Measurements from ENCODE around the gene SIRT4. TPM values are rescaled to one million over a fixed set of nuclear protein-coding genes. Genes with fewer than 3 reads are reported as not detected.
"Not testable (repeated sequence)": the region's sequence is repeated elsewhere in the genome, so short reads cannot be mapped to it uniquely, and the experiment has no call there.

The SIRT4 gene, protein sequence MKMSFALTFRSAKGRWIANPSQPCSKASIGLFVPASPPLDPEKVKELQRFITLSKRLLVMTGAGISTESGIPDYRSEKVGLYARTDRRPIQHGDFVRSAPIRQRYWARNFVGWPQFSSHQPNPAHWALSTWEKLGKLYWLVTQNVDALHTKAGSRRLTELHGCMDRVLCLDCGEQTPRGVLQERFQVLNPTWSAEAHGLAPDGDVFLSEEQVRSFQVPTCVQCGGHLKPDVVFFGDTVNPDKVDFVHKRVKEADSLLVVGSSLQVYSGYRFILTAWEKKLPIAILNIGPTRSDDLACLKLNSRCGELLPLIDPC
- 1 to 10 TPM; 2.3 to 2.7 TPM for total RNA-seq
- 2.8 TPM for polyA plus RNA-seq (2013, experiment 1 of 2)
- 4.0 TPM for polyA plus RNA-seq (2013, experiment 2 of 2)
- long read RNA-seq, experiment 1, result 0 reads
- long read RNA-seq, experiment 2, result 0 reads
- long read RNA-seq, experiment 3, partial matches to known transcripts, result 1 of 3 reads
- long read RNA-seq, experiment 3, other reads (novel, unspliced or antisense), result 0 of 3 reads
- long read RNA-seq, experiment 4, partial matches to known transcripts, result 2 of 4 reads
- long read RNA-seq, experiment 4, other reads (novel, unspliced or antisense), result 0 of 4 reads

DNA sequence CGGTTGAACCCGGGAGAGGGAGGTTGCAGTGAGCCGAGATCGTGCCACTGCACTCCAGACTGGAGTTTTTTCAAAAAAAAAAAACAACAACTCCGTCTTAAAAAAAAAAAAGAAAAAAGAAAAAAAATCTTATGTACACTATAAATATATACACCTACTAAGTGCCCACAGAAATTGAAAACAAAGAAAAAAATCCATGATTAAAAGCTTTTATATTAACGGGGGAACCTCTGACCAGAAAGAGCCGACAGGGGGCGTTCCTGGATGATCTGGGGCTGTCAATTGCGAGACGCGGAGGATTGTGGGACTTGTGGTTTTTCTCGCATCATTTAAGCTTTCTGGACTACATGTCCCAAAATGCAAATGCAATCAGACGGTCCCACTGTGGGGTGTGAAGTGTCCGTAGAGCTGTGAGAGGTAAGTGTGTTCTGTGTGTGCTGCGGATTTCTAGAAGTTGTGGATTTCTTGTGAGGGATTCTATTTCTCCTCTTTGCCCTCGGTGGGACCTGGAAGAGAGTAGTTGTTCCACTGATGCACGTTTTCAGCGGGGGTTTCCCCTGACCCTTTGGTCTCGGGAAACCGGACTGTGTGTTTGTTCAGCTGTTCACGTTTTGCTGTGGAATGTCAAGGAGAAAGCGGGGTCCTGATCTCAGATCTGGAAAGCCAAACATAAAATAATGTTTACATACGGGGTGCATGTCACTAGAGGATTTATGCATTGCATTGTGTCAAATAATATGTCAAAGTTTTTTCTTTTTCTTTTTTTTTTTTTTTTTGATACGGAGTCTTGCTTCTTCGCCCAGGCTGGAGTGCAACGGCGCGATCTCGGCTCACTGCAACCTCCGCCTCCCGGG lies at the start of gene SIRT4:
Gene SIRT4, plus strand, starts transcription at position 360 of the 854 bp plus-strand sequence. CDS start 1,241 bp downstream, outside the sequence.
- Mint-ChIP-seq H3K9me3 (no peaks in the 10 kb centered on the region), H3K4me1 (peaks cover 3% of the 10 kb centered on the region), H3K27me3 (ENCODE audit: insufficient read depth) (peaks cover 4% of the 10 kb centered on the region), H3K36me3 (ENCODE audit: low read depth) (no peaks in the 10 kb centered on the region), H3K4me3 (peak within 1 kb of the TSS; percentile 83), H3K27ac (peak within 1 kb of the TSS; percentile 95)
- Histone ChIP-seq H3K9ac (ENCODE audit: extremely low read depth, low read length, poor library complexity, severe bottlenecking) (peak within 1 kb of the TSS; percentile 71), H3K4me3 (ENCODE audit: low read length) (peak within 1 kb of the TSS; percentile 86), H3K9me3 (ENCODE audit: control insufficient read depth, low read length) (no peaks in the 10 kb centered on the region), H3K36me3 (ENCODE audit: control insufficient read depth, insufficient read depth, low read length) (no peaks in the 10 kb centered on the region), H3K27ac (ENCODE audit: low read depth, low read length) (no peak within 1 kb of the TSS), H3K27me3 (ENCODE audit: control insufficient read depth, insufficient read depth, low read length, poor library complexity, severe bottlenecking) (no peaks in the 10 kb centered on the region), H3K4me1 (ENCODE audit: control insufficient read depth, insufficient read depth, low read length) (no peaks in the 10 kb centered on the region)
- WGBS, 2 experiments (ENCODE audit: insufficient coverage in 1 of 2, insufficient read length in 1 of 2), result 2 to 18% methylated on average over 10 to 30 of the region's 31 CpGs
- peak; percentile 97 for DNase-seq
- TF ChIP-seq, protein P1, sequence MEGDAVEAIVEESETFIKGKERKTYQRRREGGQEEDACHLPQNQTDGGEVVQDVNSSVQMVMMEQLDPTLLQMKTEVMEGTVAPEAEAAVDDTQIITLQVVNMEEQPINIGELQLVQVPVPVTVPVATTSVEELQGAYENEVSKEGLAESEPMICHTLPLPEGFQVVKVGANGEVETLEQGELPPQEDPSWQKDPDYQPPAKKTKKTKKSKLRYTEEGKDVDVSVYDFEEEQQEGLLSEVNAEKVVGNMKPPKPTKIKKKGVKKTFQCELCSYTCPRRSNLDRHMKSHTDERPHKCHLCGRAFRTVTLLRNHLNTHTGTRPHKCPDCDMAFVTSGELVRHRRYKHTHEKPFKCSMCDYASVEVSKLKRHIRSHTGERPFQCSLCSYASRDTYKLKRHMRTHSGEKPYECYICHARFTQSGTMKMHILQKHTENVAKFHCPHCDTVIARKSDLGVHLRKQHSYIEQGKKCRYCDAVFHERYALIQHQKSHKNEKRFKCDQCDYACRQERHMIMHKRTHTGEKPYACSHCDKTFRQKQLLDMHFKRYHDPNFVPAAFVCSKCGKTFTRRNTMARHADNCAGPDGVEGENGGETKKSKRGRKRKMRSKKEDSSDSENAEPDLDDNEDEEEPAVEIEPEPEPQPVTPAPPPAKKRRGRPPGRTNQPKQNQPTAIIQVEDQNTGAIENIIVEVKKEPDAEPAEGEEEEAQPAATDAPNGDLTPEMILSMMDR (conservative IDR thresholded peaks at IDR 0.05), result peak; percentile 92

DNA sequence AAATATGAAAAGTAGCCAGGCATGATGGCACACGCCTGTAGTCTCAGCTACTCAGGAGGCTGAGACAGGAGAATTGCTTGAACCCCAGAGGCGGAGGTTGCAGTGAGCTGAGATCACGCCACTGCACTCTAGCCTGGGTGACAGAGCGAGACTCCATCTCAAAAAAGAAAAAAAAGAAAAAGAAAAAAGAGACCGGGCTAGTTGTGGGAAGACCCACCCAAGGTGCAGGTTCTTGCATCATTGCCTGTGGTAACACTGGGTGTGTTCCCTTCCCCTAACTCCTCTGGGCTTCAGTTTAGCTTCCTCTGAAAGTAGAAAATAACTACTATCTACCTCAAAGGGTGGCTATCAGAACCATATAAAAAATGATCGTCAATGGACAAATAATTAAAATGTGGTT lies 48.8 kb upstream of the SIRT4 start:
- not testable (repeated sequence) for H3K27me3 Mint-ChIP-seq (ENCODE audit: insufficient read depth); H3K9me3 Mint-ChIP-seq; H3K27me3 ChIP-seq (ENCODE audit: control insufficient read depth, insufficient read depth, low read length, poor library complexity, severe bottlenecking); DNase-seq; H3K27ac ChIP-seq (ENCODE audit: low read depth, low read length); H3K9me3 ChIP-seq (ENCODE audit: control insufficient read depth, low read length); H3K4me3 Mint-ChIP-seq; H3K4me3 ChIP-seq (ENCODE audit: low read length); H3K9ac ChIP-seq (ENCODE audit: extremely low read depth, low read length, poor library complexity, severe bottlenecking); H3K27ac Mint-ChIP-seq
- peaks cover 19% of the 10 kb centered on the region for H3K36me3 Mint-ChIP-seq (ENCODE audit: low read depth)
- 94 to 95% methylated on average over 3 to 5 of the region's 6 CpGs for WGBS, 2 experiments (ENCODE audit: insufficient coverage in 1 of 2, insufficient read length in 1 of 2)
- peaks cover 11% of the 10 kb centered on the region for H3K4me1 ChIP-seq (ENCODE audit: control insufficient read depth, insufficient read depth, low read length)
- H3K36me3 ChIP-seq (ENCODE audit: control insufficient read depth, insufficient read depth, low read length), result peaks cover 13% of the 10 kb centered on the region
- H3K4me1 Mint-ChIP-seq, result peaks cover 55% of the 10 kb centered on the region

DNA sequence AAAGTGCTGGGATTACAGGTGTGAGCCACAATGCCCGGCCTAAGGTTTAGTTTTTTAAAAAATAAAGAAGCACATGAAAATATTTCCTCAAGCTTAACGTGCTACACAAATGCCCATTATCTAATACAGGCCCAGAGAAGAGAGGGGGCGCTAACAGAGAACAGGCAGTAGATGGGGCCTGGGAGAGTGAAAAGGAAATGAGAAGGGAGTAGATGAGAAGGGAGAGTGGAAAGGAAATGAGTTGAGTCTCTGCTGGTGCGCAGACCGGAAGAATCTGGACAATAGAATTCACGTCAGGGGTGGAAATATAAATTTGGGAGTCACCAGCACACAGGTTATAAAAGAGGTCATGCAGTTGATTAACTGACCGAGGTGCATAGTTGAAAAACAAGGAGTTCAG lies 47.3 kb upstream of the SIRT4 start:
- Histone ChIP-seq H3K4me3 (ENCODE audit: low read length) (no peak overlapping the region), H3K36me3 (ENCODE audit: control insufficient read depth, insufficient read depth, low read length) (peaks cover 16% of the 10 kb centered on the region), H3K4me1 (ENCODE audit: control insufficient read depth, insufficient read depth, low read length) (peaks cover 10% of the 10 kb centered on the region), H3K9ac (ENCODE audit: extremely low read depth, low read length, poor library complexity, severe bottlenecking) (no peak overlapping the region), H3K27me3 (ENCODE audit: control insufficient read depth, insufficient read depth, low read length, poor library complexity, severe bottlenecking) (no peaks in the 10 kb centered on the region), H3K9me3 (ENCODE audit: control insufficient read depth, low read length) (no peaks in the 10 kb centered on the region), H3K27ac (ENCODE audit: low read depth, low read length) (no peak overlapping the region)
- H3K36me3 Mint-ChIP-seq (ENCODE audit: low read depth), result peaks cover 22% of the 10 kb centered on the region
- WGBS, 2 experiments (ENCODE audit: insufficient coverage in 1 of 2, insufficient read length in 1 of 2), result 98 to 100% methylated on average over 4 to 7 of the region's 7 CpGs
- no peak overlapping the region for H3K4me3 Mint-ChIP-seq
- no peaks in the 10 kb centered on the region for H3K9me3 Mint-ChIP-seq
- TF ChIP-seq, protein P1 (conservative IDR thresholded peaks at IDR 0.05), result peak; percentile 62
- H3K27me3 Mint-ChIP-seq (ENCODE audit: insufficient read depth), result no peaks in the 10 kb centered on the region
- H3K4me1 Mint-ChIP-seq, result peaks cover 53% of the 10 kb centered on the region
- DNase-seq, result peak; percentile 70
- peak overlapping the region; percentile 33 for H3K27ac Mint-ChIP-seq

All from endodermal cell (in vitro differentiated cells).